ENCODE results near the gene EMD. TPM values are rescaled to one million over a fixed set of nuclear protein-coding genes. Genes with fewer than 3 reads are reported as not detected.

Gene EMD
- total and polyA plus RNA-seq, 2 of the 13 experiments (the other 11 are each of a cell fraction or from before 2014, with no cell fraction given), result 14.5 to 14.9 TPM

GRCh38 chrX:154397888-154398667 is 19.0 kb downstream of the EMD start, which contains the start of gene RPL10 (continued):
- TF ChIP-seq ZNF407 (CRISPR knock-in tag; IDR thresholded peaks at IDR 0.05; ENCODE audit: not compliant biosample characterization) (no peak), ZNF33A (CRISPR knock-in tag; IDR thresholded peaks at IDR 0.05; ENCODE audit: borderline replicate concordance) (no peak), GATA4 (IDR thresholded peaks at IDR 0.05; ENCODE audit: borderline replicate concordance, low read depth) (peak; percentile 49; the same call in 1 of the 2 replicates), SOX6 (IDR thresholded peaks at IDR 0.05) (no peak), SOX6 (CRISPR knock-in tag; IDR thresholded peaks at IDR 0.05) (no peak), RXRA (CRISPR knock-in tag; IDR thresholded peaks at IDR 0.05) (no peak), ZC3H13 (CRISPR knock-in tag; IDR thresholded peaks at IDR 0.05) (peak; percentile 53; the same call in 1 of the 2 replicates), FOXK1 (CRISPR knock-in tag; IDR thresholded peaks at IDR 0.05; ENCODE audit: borderline replicate concordance, low read depth) (peak; percentile 55; the same call in 1 of the 2 replicates), ZZZ3 (CRISPR knock-in tag; IDR thresholded peaks at IDR 0.05; ENCODE audit: borderline replicate concordance) (no peak), CCAR2 (optimal IDR thresholded peaks at IDR 0.05; ENCODE audit: low read depth, low read length) (no peak), KMT2A (CRISPR knock-in tag; IDR thresholded peaks at IDR 0.05) (peak; percentile 15; the same call in 1 of the 2 replicates), ZNF335 (CRISPR knock-in tag; IDR thresholded peaks at IDR 0.05) (no peak), ZNF775 (CRISPR knock-in tag; IDR thresholded peaks at IDR 0.05; ENCODE audit: borderline replicate concordance) (no peak), TRAFD1 (CRISPR knock-in tag; IDR thresholded peaks at IDR 0.05; ENCODE audit: borderline replicate concordance) (no peak), ZBTB8A (CRISPR knock-in tag; IDR thresholded peaks at IDR 0.05; ENCODE audit: borderline replicate concordance, low read depth) (no peak), ZNF777 (CRISPR knock-in tag; IDR thresholded peaks at IDR 0.05) (peak; percentile 39)
- TF ChIP-seq, protein P1, sequence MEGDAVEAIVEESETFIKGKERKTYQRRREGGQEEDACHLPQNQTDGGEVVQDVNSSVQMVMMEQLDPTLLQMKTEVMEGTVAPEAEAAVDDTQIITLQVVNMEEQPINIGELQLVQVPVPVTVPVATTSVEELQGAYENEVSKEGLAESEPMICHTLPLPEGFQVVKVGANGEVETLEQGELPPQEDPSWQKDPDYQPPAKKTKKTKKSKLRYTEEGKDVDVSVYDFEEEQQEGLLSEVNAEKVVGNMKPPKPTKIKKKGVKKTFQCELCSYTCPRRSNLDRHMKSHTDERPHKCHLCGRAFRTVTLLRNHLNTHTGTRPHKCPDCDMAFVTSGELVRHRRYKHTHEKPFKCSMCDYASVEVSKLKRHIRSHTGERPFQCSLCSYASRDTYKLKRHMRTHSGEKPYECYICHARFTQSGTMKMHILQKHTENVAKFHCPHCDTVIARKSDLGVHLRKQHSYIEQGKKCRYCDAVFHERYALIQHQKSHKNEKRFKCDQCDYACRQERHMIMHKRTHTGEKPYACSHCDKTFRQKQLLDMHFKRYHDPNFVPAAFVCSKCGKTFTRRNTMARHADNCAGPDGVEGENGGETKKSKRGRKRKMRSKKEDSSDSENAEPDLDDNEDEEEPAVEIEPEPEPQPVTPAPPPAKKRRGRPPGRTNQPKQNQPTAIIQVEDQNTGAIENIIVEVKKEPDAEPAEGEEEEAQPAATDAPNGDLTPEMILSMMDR (CRISPR knock-in tag; IDR thresholded peaks at IDR 0.05), result no peak
